Body of pancreas (tissue), 4 donors: ENCODE results near the gene NDFIP1. TPM values are rescaled to one million over a fixed set of nuclear protein-coding genes. Genes with fewer than 3 reads are reported as not detected.

Experiments
- ATAC-seq: fragments of 150-250 bp; one replicate; pipeline ENCODE4 v1.9.1; 2016
- DNase-seq, 4 donors: peaks; one replicate each; pipeline ENCODE4 v3.0.0-alpha.2; 2019
- H3K27ac ChIP-seq, 4 donors: fragments of 200-600 bp; sonication (generic); 1 replicate in 3 of 4; 2 replicates in 1 of 4; pipeline versions ENCODE4 v1.5.1 to v1.6.1; 2016 to 2019; ENCODE audit warnings: mild to moderate bottlenecking in 1 of 4, mixed read lengths in 1 of 4, moderate library complexity in 1 of 4
- H3K27me3 ChIP-seq, 2 donors: fragments of 200-600 bp; sonication (generic); one replicate each; pipeline ENCODE4 v1.6.0; 2016; ENCODE audit warnings: mild to moderate bottlenecking in 1 of 2
- H3K36me3 ChIP-seq, 2 donors: fragments of 200-600 bp; sonication (generic); replicated peaks in 1 of 2; 2 replicates each; pipeline ENCODE4 v1.5.1; 2016; ENCODE audit warnings: low read depth in 2 of 2; ENCODE audit not compliant: insufficient read depth in 1 of 2
- H3K4me1 ChIP-seq: fragments of 200-600 bp; sonication (generic); one replicate; pipeline ENCODE4 v1.6.0; 2016
- H3K4me3 ChIP-seq, 2 donors: fragments of 200-600 bp; sonication (generic); 1 replicate in 1 of 2; 2 replicates in 1 of 2; pipeline ENCODE4 v1.5.1; 2016 to 2019
- H3K9me3 ChIP-seq, 3 donors: fragments of 200-600 bp; sonication (generic); 1 replicate in 2 of 3; 2 replicates in 1 of 3; pipeline ENCODE4 v1.5.1; 2016
- CTCF ChIP-seq, 7 experiments: fragments of 450-650 bp in 4 of 7; fragments of 200-600 bp in 3 of 7; sonication (generic) in 3 of 7; IDR thresholded peaks; one replicate each; pipeline ENCODE4 v1.5.1; 2016 to 2019; ENCODE audit warnings: antibody characterized with exemption in 7 of 7
- POLR2A ChIP-seq, 3 donors: fragments of 450-650 bp; IDR thresholded peaks; one replicate each; pipeline ENCODE4 v1.6.1; 2016; ENCODE audit warnings: antibody characterized with exemption in 3 of 3, mild to moderate bottlenecking in 2 of 3
- WGBS, 2 donors: methylation state at CpG; one replicate each; pipeline ENCODE4 v1.1.5; 2017; 5-methylcytosine and 5-hydroxymethylcytosine counted together
- intact Hi-C: fragments of 100-400 bp; cut with DNase I; formaldehyde crosslinking; loops from one replicate; pipeline ENCODE4 v1.15.1; 2023
- total RNA-seq, 2 donors: library from RNA; depleted of rRNA; stranded (reverse); fragments of >200 nt; gene quantifications; one replicate each; pipeline ENCODE4 v1.1.0, GENCODE V29; 2016

NDFIP1 gene
- total RNA-seq, 2 donors from 2014 or later, result 39.7 to 58.3 TPM

- TF ChIP-seq CTCF (IDR thresholded peaks at IDR 0.05) (no peak), POLR2A (IDR thresholded peaks at IDR 0.05) (no peak)
- H3K27me3 ChIP-seq, result no peaks in the 10 kb centered on the region
- H3K4me1 ChIP-seq, result no peaks in the 10 kb centered on the region
- H3K27ac ChIP-seq, result no peak overlapping the region
- intact Hi-C loops, result no loop called here
- H3K36me3 ChIP-seq, result no peaks in the 10 kb centered on the region
- no peak for DNase-seq
- no peak overlapping the region for H3K4me3 ChIP-seq
- ATAC-seq, result no peak
- 24 to 67% methylated on average over 1 of the region's 1 CpG for WGBS, 2 donors
- H3K9me3 ChIP-seq, result no peaks in the 10 kb centered on the region
Observed at GRCh38 chr5:142091012-142091411, 17.6 kb upstream of the NDFIP1 start.

DNA sequence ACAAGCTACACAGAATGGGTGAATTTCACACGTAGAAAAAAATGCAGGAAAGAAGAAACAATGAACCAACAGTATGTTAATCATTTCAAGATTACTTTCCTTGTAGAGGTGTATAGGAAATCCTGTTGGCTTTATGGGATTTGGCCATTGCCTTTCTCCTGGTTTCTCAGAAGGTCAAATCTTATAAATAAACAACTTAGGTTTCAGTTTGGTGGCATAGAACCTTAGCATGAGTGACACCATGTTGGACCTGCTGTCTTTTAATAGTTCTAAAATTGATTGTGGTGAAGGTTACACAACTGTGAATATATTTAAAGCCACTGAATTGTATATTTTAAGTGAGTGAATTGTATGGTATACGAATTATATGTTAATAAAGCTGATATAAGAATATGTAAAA, 16.7 kb upstream of the NDFIP1 start:
- no peaks in the 10 kb centered on the region for H3K27me3 ChIP-seq
- H3K27ac ChIP-seq, result no peak overlapping the region
- no peak overlapping the region for H3K4me3 ChIP-seq
- WGBS, 2 donors, result 25 to 34% methylated on average over 2 of the region's 2 CpGs
- TF ChIP-seq POLR2A (IDR thresholded peaks at IDR 0.05) (no peak), CTCF (IDR thresholded peaks at IDR 0.05) (no peak)
- H3K9me3 ChIP-seq, result no peaks in the 10 kb centered on the region
- H3K36me3 ChIP-seq, result no peaks in the 10 kb centered on the region
- H3K4me1 ChIP-seq, result no peaks in the 10 kb centered on the region
- intact Hi-C loops, result no loop called here
- no peak for ATAC-seq
- DNase-seq, result no peak

GRCh38 chr5:142095035-142095434, 13.5 kb upstream of the NDFIP1 start:
- no peak overlapping the region for H3K4me3 ChIP-seq
- whole genome bisulfite sequencing, 2 donors, result 54 to 60% methylated on average over 4 of the region's 4 CpGs
- H3K9me3 ChIP-seq, result no peaks in the 10 kb centered on the region
- ATAC-seq (no peak), DNase-seq (no peak)
- intact Hi-C loops, result no loop called here
- no peaks in the 10 kb centered on the region for H3K36me3 ChIP-seq
- H3K27me3 ChIP-seq, result no peaks in the 10 kb centered on the region
- H3K4me1 ChIP-seq, result no peaks in the 10 kb centered on the region
- TF ChIP-seq CTCF (IDR thresholded peaks at IDR 0.05), result no peak
- TF ChIP-seq POLR2A (IDR thresholded peaks at IDR 0.05), result no peak
- no peak overlapping the region for H3K27ac ChIP-seq

DNA sequence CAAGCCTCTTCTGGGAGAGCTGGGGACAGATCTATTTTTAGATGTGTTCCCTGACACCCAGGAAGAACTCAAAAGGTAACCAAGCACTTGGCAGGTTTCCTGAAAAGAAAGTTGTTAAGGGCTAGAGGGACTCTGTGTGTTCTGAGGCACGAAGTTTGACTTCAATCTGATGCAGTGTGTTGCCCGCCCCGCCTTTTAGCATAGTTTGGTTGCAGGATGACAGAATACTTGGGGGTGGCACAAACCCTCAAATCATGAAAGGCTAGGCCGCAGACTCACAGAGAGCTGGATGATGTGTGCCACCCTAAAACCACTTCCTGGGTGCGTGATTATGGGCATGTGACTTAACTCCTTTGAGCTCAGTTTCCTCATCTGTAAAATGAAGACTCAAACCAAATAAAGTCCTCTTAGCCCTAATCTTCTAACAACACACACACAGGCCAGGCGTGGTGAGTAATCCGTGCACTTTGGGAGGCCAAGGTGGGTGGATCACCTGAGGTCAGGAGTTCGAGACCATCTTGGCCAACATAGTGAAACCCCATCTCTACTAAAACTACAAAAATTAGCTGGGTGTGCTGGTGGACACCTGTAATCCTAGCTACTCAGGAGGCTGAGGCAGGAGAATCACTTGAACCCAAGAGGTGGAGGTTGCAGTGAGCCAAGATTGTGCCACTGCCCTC, 12.8 kb upstream of the NDFIP1 start:
- Histone ChIP-seq H3K9me3 (no peaks in the 10 kb centered on the region), H3K27ac (no peak overlapping the region), H3K4me3 (no peak overlapping the region), H3K36me3 (no peaks in the 10 kb centered on the region), H3K27me3 (no peaks in the 10 kb centered on the region), H3K4me1 (no peaks in the 10 kb centered on the region)
- WGBS, 2 donors, result 74 to 90% methylated on average over 8 of the region's 8 CpGs
- TF ChIP-seq CTCF (IDR thresholded peaks at IDR 0.05), result no peak
- TF ChIP-seq POLR2A (IDR thresholded peaks at IDR 0.05), result no peak
- ATAC-seq (no peak), DNase-seq (peak in 2 of 4 donors; percentile 8 to 15)
- intact Hi-C loops, result no loop called here

- intact Hi-C loops, result no loop called here
- Histone ChIP-seq H3K27ac (no peak overlapping the region), H3K27me3 (no peaks in the 10 kb centered on the region), H3K4me1 (no peaks in the 10 kb centered on the region), H3K36me3 (no peaks in the 10 kb centered on the region), H3K9me3 (no peaks in the 10 kb centered on the region), H3K4me3 (no peak overlapping the region)
- no peak for TF ChIP-seq CTCF (IDR thresholded peaks at IDR 0.05)
- no peak for TF ChIP-seq POLR2A (IDR thresholded peaks at IDR 0.05)
- ATAC-seq (no peak), DNase-seq (no peak)
- 76 to 81% methylated on average over 3 of the region's 3 CpGs for WGBS, 2 donors
Observed at GRCh38 chr5:142096382-142096781, 12.2 kb upstream of the NDFIP1 start.
